ENCODE measurements around the gene A3GALT2.

The A3GALT2 gene

GRCh38 chr1:33272509-33272908, 48.4 kb downstream of the A3GALT2 start:
- TF ChIP-seq POLR2AphosphoS5 (IDR thresholded peaks at IDR 0.05; ENCODE audit: low read depth, low read length) = no peak
- no peak for TF ChIP-seq TAF1 (IDR thresholded peaks at IDR 0.05; ENCODE audit: borderline replicate concordance, insufficient read depth, low read length)
- TF ChIP-seq FOXP2 (optimal IDR thresholded peaks at IDR 0.05; ENCODE audit: borderline replicate concordance, extremely low read depth, extremely low read length, insufficient read depth) = no peak
- TF ChIP-seq REST (IDR thresholded peaks at IDR 0.05; ENCODE audit: insufficient read depth in 1 of 2, low read depth in 2 of 2, low read length in 2 of 2) = no peak
- no peak for TF ChIP-seq SIN3A (IDR thresholded peaks at IDR 0.05; ENCODE audit: borderline replicate concordance, insufficient read depth, low read length)

GRCh38 chr1:33271666-33272505, 49.0 kb downstream of the A3GALT2 start:
- no peak for TF ChIP-seq REST (IDR thresholded peaks at IDR 0.05; ENCODE audit: insufficient read depth in 1 of 2, low read depth in 2 of 2, low read length in 2 of 2)
- TF ChIP-seq FOXP2 (optimal IDR thresholded peaks at IDR 0.05; ENCODE audit: borderline replicate concordance, extremely low read depth, extremely low read length, insufficient read depth) = no peak
- no peak for TF ChIP-seq POLR2AphosphoS5 (IDR thresholded peaks at IDR 0.05; ENCODE audit: low read depth, low read length)
- TF ChIP-seq SIN3A (IDR thresholded peaks at IDR 0.05; ENCODE audit: borderline replicate concordance, insufficient read depth, low read length) = no peak
- no peak for TF ChIP-seq TAF1 (IDR thresholded peaks at IDR 0.05; ENCODE audit: borderline replicate concordance, insufficient read depth, low read length)

GRCh38 chr1:33270808-33271465, 50.0 kb downstream of the A3GALT2 start:
- TF ChIP-seq REST (IDR thresholded peaks at IDR 0.05; ENCODE audit: insufficient read depth in 1 of 2, low read depth in 2 of 2, low read length in 2 of 2) = no peak
- no peak for TF ChIP-seq FOXP2 (optimal IDR thresholded peaks at IDR 0.05; ENCODE audit: borderline replicate concordance, extremely low read depth, extremely low read length, insufficient read depth)
- TF ChIP-seq TAF1 (IDR thresholded peaks at IDR 0.05; ENCODE audit: borderline replicate concordance, insufficient read depth, low read length) = no peak
- TF ChIP-seq SIN3A (IDR thresholded peaks at IDR 0.05; ENCODE audit: borderline replicate concordance, insufficient read depth, low read length) = no peak
- no peak for TF ChIP-seq POLR2AphosphoS5 (IDR thresholded peaks at IDR 0.05; ENCODE audit: low read depth, low read length)

- TF ChIP-seq TAF1 (IDR thresholded peaks at IDR 0.05; ENCODE audit: borderline replicate concordance, insufficient read depth, low read length) = no peak
- no peak for TF ChIP-seq SIN3A (IDR thresholded peaks at IDR 0.05; ENCODE audit: borderline replicate concordance, insufficient read depth, low read length)
- no peak for TF ChIP-seq POLR2AphosphoS5 (IDR thresholded peaks at IDR 0.05; ENCODE audit: low read depth, low read length)
- TF ChIP-seq FOXP2 (optimal IDR thresholded peaks at IDR 0.05; ENCODE audit: borderline replicate concordance, extremely low read depth, extremely low read length, insufficient read depth) = no peak
These were observed 50.5 kb downstream of the A3GALT2 start for GRCh38 chr1:33270379-33270778.

- TF ChIP-seq SIN3A (IDR thresholded peaks at IDR 0.05; ENCODE audit: borderline replicate concordance, insufficient read depth, low read length) (no peak), REST (IDR thresholded peaks at IDR 0.05; ENCODE audit: insufficient read depth in 1 of 2, low read depth in 2 of 2, low read length in 2 of 2) (no peak), TAF1 (IDR thresholded peaks at IDR 0.05; ENCODE audit: borderline replicate concordance, insufficient read depth, low read length) (no peak), FOXP2 (optimal IDR thresholded peaks at IDR 0.05; ENCODE audit: borderline replicate concordance, extremely low read depth, extremely low read length, insufficient read depth) (no peak), POLR2AphosphoS5 (IDR thresholded peaks at IDR 0.05; ENCODE audit: low read depth, low read length) (no peak)
These were observed 51.3 kb downstream of the A3GALT2 start for GRCh38 chr1:33269621-33270020.
